GM23338 (cell line): Measurements from ENCODE around the gene GSTM2. TPM values are rescaled to one million over a fixed set of nuclear protein-coding genes. Genes with fewer than 3 reads are reported as not detected.

Experiments used
- ATAC-seq: fragments of 200-7000 bp; cut with Tn5 transposase; 3 replicates; pipeline ENCODE4 v1.9.1; 2020
- DNase-seq: peaks from one replicate; pipeline ENCODE4 v3.0.0-alpha.2; 2015; ENCODE audit warnings: low spot score
- H2AFZ ChIP-seq: fragments of 200-600 bp; sonication (generic); 2 replicates; pipeline ENCODE4 v1.8.0; 2016; ENCODE audit warnings: antibody characterized with exemption, mild to moderate bottlenecking, moderate library complexity
- H3F3A ChIP-seq: fragments of 200-600 bp; sonication (generic); replicated peaks from 2 replicates; pipeline ENCODE4 v1.8.0; 2017; ENCODE audit warnings: antibody characterized with exemption, mixed run types, low read depth
- H3K27ac ChIP-seq: fragments of 200-600 bp; sonication (generic); 2 replicates; pipeline ENCODE4 v1.6.1; 2016; ENCODE audit warnings: low read depth
- H3K27me3 ChIP-seq: fragments of 200-600 bp; sonication (generic); 2 replicates; pipeline ENCODE4 v1.8.0; 2016; ENCODE audit warnings: mild to moderate bottlenecking, mixed run types, moderate library complexity; ENCODE audit not compliant: insufficient read depth
- H3K36me3 ChIP-seq: fragments of 200-600 bp; sonication (generic); 2 replicates; pipeline ENCODE4 v1.8.0; 2016; ENCODE audit warnings: mild to moderate bottlenecking; ENCODE audit not compliant: insufficient read depth
- H3K4me1 ChIP-seq: fragments of 200-600 bp; sonication (generic); 2 replicates; pipeline ENCODE4 v1.8.0; 2016; ENCODE audit warnings: mild to moderate bottlenecking, moderate library complexity; ENCODE audit not compliant: insufficient read depth
- H3K4me2 ChIP-seq: fragments of 200-600 bp; sonication (generic); 2 replicates; pipeline ENCODE4 v1.7.1; 2017; ENCODE audit warnings: mixed run types
- H3K4me3 ChIP-seq: fragments of 200-600 bp; sonication (generic); 2 replicates; pipeline ENCODE4 v1.6.1; 2016; ENCODE audit warnings: mixed run types
- H3K79me2 ChIP-seq: fragments of 200-600 bp; sonication (generic); replicated peaks from 2 replicates; pipeline ENCODE4 v1.8.0; 2017; ENCODE audit warnings: mild to moderate bottlenecking; ENCODE audit not compliant: insufficient read depth
- H3K9me2 ChIP-seq: fragments of 200-600 bp; sonication (generic); 2 replicates; pipeline ENCODE4 v1.8.0; 2017; ENCODE audit not compliant: insufficient read depth
- H4K20me1 ChIP-seq: fragments of 200-600 bp; sonication (generic); replicated peaks from 2 replicates; pipeline ENCODE4 v1.8.0; 2017; ENCODE audit warnings: mild to moderate bottlenecking; ENCODE audit not compliant: insufficient read depth
- H3K27ac Mint-ChIP-seq: 2 replicates; pipeline ENCODE4 v1.8.0; 2020; ENCODE audit warnings: inconsistent platforms, mild to moderate bottlenecking, moderate library complexity, mixed read lengths
- H3K27me3 Mint-ChIP-seq: 3 replicates; pipeline ENCODE4 v1.8.0; 2022; ENCODE audit warnings: low read depth, mild to moderate bottlenecking, moderate library complexity, mixed read lengths, inconsistent platforms; ENCODE audit not compliant: insufficient read depth, poor library complexity
- H3K36me3 Mint-ChIP-seq: 3 replicates; pipeline ENCODE4 v1.8.0; 2021; ENCODE audit warnings: low read depth, mild to moderate bottlenecking, inconsistent platforms, moderate library complexity, mixed read lengths
- H3K4me1 Mint-ChIP-seq: 3 replicates; pipeline ENCODE4 v1.8.0; 2020; ENCODE audit warnings: mild to moderate bottlenecking, inconsistent platforms, mixed read lengths
- H3K4me3 Mint-ChIP-seq: 3 replicates; pipeline ENCODE4 v1.8.0; 2021; ENCODE audit warnings: moderate library complexity, mild to moderate bottlenecking, inconsistent platforms, mixed read lengths
- H3K9me3 Mint-ChIP-seq: 3 replicates; pipeline ENCODE4 v1.8.0; 2020; ENCODE audit warnings: moderate library complexity, mild to moderate bottlenecking, inconsistent platforms, mixed read lengths
- CREB1 ChIP-seq: fragments of 250-450 bp; sonication (Bioruptor Pico); IDR thresholded peaks from 2 replicates; pipeline ENCODE4 v1.5.0; 2020; ENCODE audit warnings: low read depth, mild to moderate bottlenecking, moderate library complexity
- CTCF ChIP-seq, 2 experiments: fragments of 200-600 bp in 1 of 2; sonication (generic) in 1 of 2; conservative IDR thresholded peaks; 2 replicates each; pipeline versions ENCODE4 v1.5.1 to v1.6.1; 2016 to 2017; ENCODE audit warnings: antibody characterized with exemption in 2 of 2, low read depth in 2 of 2, mild to moderate bottlenecking in 2 of 2, moderate library complexity in 1 of 2
- EZH2phosphoT487 ChIP-seq: fragments of 200-600 bp; sonication (generic); IDR thresholded peaks from one replicate; pipeline ENCODE4 v1.8.1; 2018; ENCODE audit warnings: antibody characterized with exemption; ENCODE audit not compliant: unreplicated experiment
- NANOG ChIP-seq: IDR thresholded peaks from 2 replicates; pipeline ENCODE4 v1.6.1; 2016; ENCODE audit warnings: antibody characterized with exemption, borderline replicate concordance
- POLR2AphosphoS5 ChIP-seq: IDR thresholded peaks from 2 replicates; pipeline ENCODE4 v1.6.1; 2016; ENCODE audit warnings: antibody characterized with exemption, low read depth
- STAT1 ChIP-seq: IDR thresholded peaks from one replicate; pipeline ENCODE4 v1.6.1; 2016; ENCODE audit warnings: antibody characterized with exemption; ENCODE audit not compliant: unreplicated experiment
- polyA plus RNA-seq: library from polyadenylated mRNA; unstranded; fragments of >200 nt; fragmentation: Nextera tagmentation; extraction: Ambion mirVana; gene quantifications from 2 replicates; pipeline ENCODE4 v1.2.1, GENCODE V29; 2016
- total RNA-seq: library from RNA; depleted of rRNA; stranded (reverse); fragments of >200 nt; shearing (Covaris generic); gene quantifications from 2 replicates; pipeline ENCODE4 v1.2.3, GENCODE V29; 2014
- TF ChIP-seq, protein P1 (sequence below): IDR thresholded peaks from one replicate; pipeline ENCODE4 v1.6.1; 2018; ENCODE audit warnings: antibody characterized with exemption; ENCODE audit not compliant: unreplicated experiment

The GSTM2 gene
- total and polyA plus RNA-seq, 2 experiments from 2014 or later: 8.9 to 16.0 TPM

DNA sequence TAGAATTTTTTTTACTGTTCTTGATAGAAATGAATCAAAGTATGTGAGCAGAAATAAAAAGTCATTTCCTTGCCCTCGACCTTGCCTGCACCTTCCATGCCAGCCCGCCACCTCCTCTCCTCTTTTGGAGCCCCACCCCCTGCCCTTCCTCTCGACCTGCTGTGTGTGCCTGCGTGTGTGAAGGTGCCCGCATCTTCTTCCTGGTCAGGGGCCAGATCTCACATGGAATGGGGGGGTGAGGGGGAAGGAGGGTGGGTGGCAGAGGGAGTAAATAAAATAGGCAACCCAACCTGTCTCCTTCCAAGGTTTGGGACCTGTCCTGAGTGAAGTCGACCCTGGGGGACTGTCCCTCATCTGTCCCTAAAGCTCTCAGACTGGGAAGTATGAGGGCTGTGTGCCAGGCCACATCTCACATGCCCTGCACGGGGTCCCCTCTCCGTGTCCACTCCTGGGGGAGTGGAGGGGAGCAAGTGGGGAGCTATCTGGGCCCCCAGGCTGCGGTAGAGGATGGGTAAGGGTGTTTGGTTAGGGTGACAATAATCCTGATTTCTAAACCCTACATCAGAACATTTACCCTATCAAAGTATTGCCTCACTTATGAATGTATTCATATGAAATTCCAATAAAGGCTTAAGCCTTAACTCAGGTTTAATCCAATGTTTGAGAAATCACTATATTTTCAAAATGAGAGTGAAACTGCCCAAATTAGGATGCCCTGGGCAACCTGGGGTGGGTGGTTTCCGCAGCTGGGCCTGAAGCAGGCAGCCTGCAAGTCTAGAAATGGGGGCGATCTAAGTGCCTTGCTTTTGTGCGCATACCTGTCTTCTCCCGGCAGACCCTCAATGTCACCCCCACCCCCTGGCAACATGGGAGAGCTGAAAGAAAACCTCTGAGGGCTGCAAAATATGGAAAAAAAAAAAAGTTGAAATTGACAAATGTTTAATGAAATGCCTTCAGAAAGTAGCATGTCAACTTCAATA is 32.8 kb upstream of the GSTM2 start:
- Mint-ChIP-seq H3K4me1 (peaks cover 28% of the 10 kb centered on the region), H3K27ac (peak overlapping the region; percentile 83), H3K27me3 (peaks cover 14% of the 10 kb centered on the region), H3K9me3 (no peaks in the 10 kb centered on the region), H3K36me3 (peaks cover 4% of the 10 kb centered on the region; the same call in 1 of the 3 replicates), H3K4me3 (no peak overlapping the region)
- TF ChIP-seq STAT1 (no peak), POLR2AphosphoS5 (no peak), CTCF (conservative IDR thresholded peaks at IDR 0.05; ENCODE audit: low read depth in 2 of 2) (no peak), EZH2phosphoT487 (no peak), CREB1 (CRISPR knock-in tag) (no peak), NANOG (no peak)
- TF ChIP-seq, protein P1, sequence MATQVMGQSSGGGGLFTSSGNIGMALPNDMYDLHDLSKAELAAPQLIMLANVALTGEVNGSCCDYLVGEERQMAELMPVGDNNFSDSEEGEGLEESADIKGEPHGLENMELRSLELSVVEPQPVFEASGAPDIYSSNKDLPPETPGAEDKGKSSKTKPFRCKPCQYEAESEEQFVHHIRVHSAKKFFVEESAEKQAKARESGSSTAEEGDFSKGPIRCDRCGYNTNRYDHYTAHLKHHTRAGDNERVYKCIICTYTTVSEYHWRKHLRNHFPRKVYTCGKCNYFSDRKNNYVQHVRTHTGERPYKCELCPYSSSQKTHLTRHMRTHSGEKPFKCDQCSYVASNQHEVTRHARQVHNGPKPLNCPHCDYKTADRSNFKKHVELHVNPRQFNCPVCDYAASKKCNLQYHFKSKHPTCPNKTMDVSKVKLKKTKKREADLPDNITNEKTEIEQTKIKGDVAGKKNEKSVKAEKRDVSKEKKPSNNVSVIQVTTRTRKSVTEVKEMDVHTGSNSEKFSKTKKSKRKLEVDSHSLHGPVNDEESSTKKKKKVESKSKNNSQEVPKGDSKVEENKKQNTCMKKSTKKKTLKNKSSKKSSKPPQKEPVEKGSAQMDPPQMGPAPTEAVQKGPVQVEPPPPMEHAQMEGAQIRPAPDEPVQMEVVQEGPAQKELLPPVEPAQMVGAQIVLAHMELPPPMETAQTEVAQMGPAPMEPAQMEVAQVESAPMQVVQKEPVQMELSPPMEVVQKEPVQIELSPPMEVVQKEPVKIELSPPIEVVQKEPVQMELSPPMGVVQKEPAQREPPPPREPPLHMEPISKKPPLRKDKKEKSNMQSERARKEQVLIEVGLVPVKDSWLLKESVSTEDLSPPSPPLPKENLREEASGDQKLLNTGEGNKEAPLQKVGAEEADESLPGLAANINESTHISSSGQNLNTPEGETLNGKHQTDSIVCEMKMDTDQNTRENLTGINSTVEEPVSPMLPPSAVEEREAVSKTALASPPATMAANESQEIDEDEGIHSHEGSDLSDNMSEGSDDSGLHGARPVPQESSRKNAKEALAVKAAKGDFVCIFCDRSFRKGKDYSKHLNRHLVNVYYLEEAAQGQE: no peak
- Histone ChIP-seq H4K20me1 (no peaks in the 10 kb centered on the region), H3K4me1 (peaks cover 10% of the 10 kb centered on the region), H2AFZ (no peak overlapping the region), H3K4me2 (no peak overlapping the region), H3K9me2 (no peaks in the 10 kb centered on the region), H3K36me3 (peaks cover 4% of the 10 kb centered on the region; the same call in 1 of the 2 replicates), H3K4me3 (no peak overlapping the region), H3K27ac (no peak overlapping the region), H3K27me3 (no peaks in the 10 kb centered on the region), H3K79me2 (no peaks in the 10 kb centered on the region), H3F3A (0 out of 2 replicates have a peak, but pooled peaks cover 3% of the 10 kb centered on the region)
- no peak for DNase-seq
- no peak for ATAC-seq

DNA sequence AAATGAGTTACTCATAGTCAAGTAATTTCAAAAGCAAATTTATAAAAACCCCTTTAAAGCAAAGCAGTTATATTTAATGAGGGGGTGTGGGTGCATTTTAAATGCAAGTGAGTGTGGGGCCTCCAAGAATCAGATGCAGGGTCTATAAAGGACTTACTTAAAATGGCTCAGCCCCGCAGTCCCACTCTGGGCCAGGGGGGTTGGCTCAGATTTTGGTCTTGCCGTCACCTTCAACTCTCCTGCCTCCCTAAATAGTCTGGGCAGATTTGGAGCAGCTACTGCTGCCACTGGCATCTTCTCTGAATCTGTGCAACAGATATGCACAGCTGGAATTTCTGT is 32.0 kb upstream of the GSTM2 start:
- no peak overlapping the region for H2AFZ ChIP-seq
- H3K27ac Mint-ChIP-seq: peak overlapping the region; percentile 71
- peak overlapping the region; percentile 31; the same call in 1 of the 2 replicates for H3K4me2 ChIP-seq
- TF ChIP-seq EZH2phosphoT487: no peak
- TF ChIP-seq, protein P1: no peak

More for the DNA sequence above, 32.0 kb upstream of the GSTM2 start:
- no peaks in the 10 kb centered on the region for H3K9me3 Mint-ChIP-seq
- 0 out of 3 replicates have a peak, but pooled peaks cover 4% of the 10 kb centered on the region for H3K36me3 Mint-ChIP-seq
- H3K79me2 ChIP-seq: no peaks in the 10 kb centered on the region
- H3K4me3 ChIP-seq: no peak overlapping the region
- H3K4me3 Mint-ChIP-seq: no peak overlapping the region
- H3F3A ChIP-seq: 0 out of 2 replicates have a peak, but pooled peaks cover 3% of the 10 kb centered on the region
- H4K20me1 ChIP-seq: no peaks in the 10 kb centered on the region
- ATAC-seq (peak; percentile 21), DNase-seq (no peak)
- H3K27me3 Mint-ChIP-seq: peaks cover 14% of the 10 kb centered on the region
- peaks cover 10% of the 10 kb centered on the region for H3K4me1 ChIP-seq
- peaks cover 27% of the 10 kb centered on the region for H3K4me1 Mint-ChIP-seq
- H3K27me3 ChIP-seq: no peaks in the 10 kb centered on the region
- no peaks in the 10 kb centered on the region for H3K9me2 ChIP-seq
- H3K27ac ChIP-seq: no peak overlapping the region
- H3K36me3 ChIP-seq: peaks cover 4% of the 10 kb centered on the region; the same call in 1 of the 2 replicates
